RWPE1 (cell line): Measurements from ENCODE around the gene TMEM125.
A peak's percentile ranks its signal among the peaks of the same experiment; 100 is the strongest.

Source experiments
- CTCF ChIA-PET: fragments of 350-600 bp; sonication (Branson Sonifier 250); formaldehyde crosslinking; extraction: SDS; loops from one replicate; lab custom pipeline; 2021; lab: Yijun Ruan, JAX
- POLR2A ChIA-PET: fragments of 400-600 bp; formaldehyde crosslinking; extraction: SDS; loops from one replicate; lab custom pipeline; 2020; ENCODE audit warnings: antibody characterized with exemption; ENCODE audit not compliant: low non-redundant PET; lab: Yijun Ruan, JAX
- DNase-seq: peaks from one replicate; pipeline ENCODE4 v3.0.0; 2012; ENCODE audit warnings: low spot score
- H3K27ac ChIP-seq: fragments of 450-650 bp; 2 replicates; pipeline ENCODE4 v1.5.1; 2017
- CTCF ChIP-seq: fragments of 450-650 bp; conservative IDR thresholded peaks from 2 replicates; pipeline ENCODE4 v1.5.1; 2017; ENCODE audit warnings: low read depth, mild to moderate bottlenecking

TMEM125 gene

GRCh38 chr1:43274804-43275180 lies 5.0 kb downstream of the TMEM125 start:
- peak overlapping the region; percentile 57 for H3K27ac ChIP-seq
- ChIA-PET CTCF (no interaction called here), POLR2A (interaction anchor here (0.6 kb wide), 1 partner anchor 535 kb away, joined by 5 read pairs; no protein-coding TSS in a partner anchor)
- TF ChIP-seq CTCF: no peak
- no peak for DNase-seq

- ChIA-PET CTCF (interaction anchor here (0.6 to 0.7 kb wide), 2 partner anchors 47 to 373 kb away, joined by 3 read pairs; no protein-coding TSS in a partner anchor), POLR2A (no interaction called here)
- no peak for DNase-seq
- TF ChIP-seq CTCF: no peak
- H3K27ac ChIP-seq: no peak overlapping the region
These were observed 6.2 kb downstream of the TMEM125 start for GRCh38 chr1:43275826-43276620.

- POLR2A ChIA-PET: no interaction called here
- no peak for TF ChIP-seq CTCF
- no peak for DNase-seq
- no peak overlapping the region for H3K27ac ChIP-seq
- CTCF ChIA-PET: no interaction called here
These were observed 6.9 kb downstream of the TMEM125 start for GRCh38 chr1:43276673-43277072.

GRCh38 chr1:43277116-43277876 lies 7.5 kb downstream of the TMEM125 start:
- no peak for TF ChIP-seq CTCF
- no peak overlapping the region for H3K27ac ChIP-seq
- DNase-seq: no peak
- CTCF ChIA-PET: no interaction called here
- POLR2A ChIA-PET: no interaction called here

GRCh38 chr1:43279161-43279560 lies 9.4 kb downstream of the TMEM125 start:
- no peak overlapping the region for H3K27ac ChIP-seq
- ChIA-PET POLR2A (no interaction called here), CTCF (interaction anchor here (0.9 kb wide), 1 partner anchor 34 kb away, joined by 3 read pairs; no protein-coding TSS in a partner anchor)
- no peak for DNase-seq
- TF ChIP-seq CTCF: no peak

- no peak for DNase-seq
- ChIA-PET POLR2A (no interaction called here), CTCF (interaction anchor here (0.9 kb wide), 1 partner anchor 35 kb away, joined by 3 read pairs; no protein-coding TSS in a partner anchor)
- no peak for TF ChIP-seq CTCF
- no peak overlapping the region for H3K27ac ChIP-seq
These were observed 9.9 kb downstream of the TMEM125 start for GRCh38 chr1:43279666-43280065.
